Smooth muscle cell (in vitro differentiated cells): ENCODE data around the gene QSOX1. TPM values are rescaled to one million over a fixed set of nuclear protein-coding genes. Genes with fewer than 3 reads are reported as not detected.

Source experiments
- DNase-seq: peaks from one replicate; lab custom pipeline; 2025; ENCODE audit not compliant: unreplicated experiment; lab: John Stamatoyannopoulos, UW
- H2AFZ ChIP-seq: fragments of 200-600 bp; sonication (generic); 2 replicates; pipeline ENCODE4 v1.6.0; 2016; ENCODE audit warnings: antibody characterized with exemption, low read depth, mild to moderate bottlenecking
- H3F3A ChIP-seq: fragments of 200-600 bp; sonication (generic); 2 replicates; pipeline ENCODE4 v1.6.0; 2017; ENCODE audit warnings: antibody characterized with exemption, low read depth
- H3K27ac ChIP-seq: fragments of 200-600 bp; sonication (generic); 2 replicates; pipeline ENCODE4 v1.5.1; 2016; ENCODE audit warnings: low read depth, mild to moderate bottlenecking
- H3K27me3 ChIP-seq: fragments of 200-600 bp; sonication (generic); 2 replicates; pipeline ENCODE4 v1.6.1; 2016; ENCODE audit warnings: low read depth, mild to moderate bottlenecking
- H3K36me3 ChIP-seq: fragments of 200-600 bp; sonication (generic); 2 replicates; pipeline ENCODE4 v1.5.1; 2016; ENCODE audit warnings: low read depth
- H3K4me1 ChIP-seq: fragments of 200-600 bp; sonication (generic); 2 replicates; pipeline ENCODE4 v1.5.1; 2016; ENCODE audit warnings: low read depth
- H3K4me2 ChIP-seq: fragments of 200-600 bp; sonication (generic); 2 replicates; pipeline ENCODE4 v1.6.0; 2016; ENCODE audit warnings: mild to moderate bottlenecking
- H3K4me3 ChIP-seq: fragments of 200-600 bp; sonication (generic); 2 replicates; pipeline ENCODE4 v1.5.1; 2016; ENCODE audit warnings: mild to moderate bottlenecking
- H3K79me2 ChIP-seq: fragments of 200-600 bp; sonication (generic); 2 replicates; pipeline ENCODE4 v1.6.0; 2016; ENCODE audit warnings: low read depth, mild to moderate bottlenecking
- H3K9ac ChIP-seq: fragments of 200-600 bp; sonication (generic); 2 replicates; pipeline ENCODE4 v1.6.0; 2016; ENCODE audit warnings: low read depth
- H3K9me3 ChIP-seq: fragments of 200-600 bp; sonication (generic); replicated peaks from 2 replicates; pipeline ENCODE4 v1.5.1; 2016; ENCODE audit warnings: low read depth
- H4K20me1 ChIP-seq: fragments of 200-600 bp; sonication (generic); 2 replicates; pipeline ENCODE4 v1.6.0; 2016; ENCODE audit warnings: low read depth
- CTCF ChIP-seq: fragments of 200-600 bp; sonication (generic); IDR thresholded peaks from 2 replicates; pipeline ENCODE4 v1.5.1; 2017; ENCODE audit warnings: borderline replicate concordance, mild to moderate bottlenecking, antibody characterized with exemption; ENCODE audit not compliant: insufficient read depth, poor library complexity, severe bottlenecking
- WGBS: methylation state at CpG from one replicate; pipeline ENCODE4 v1.1.7; 2016; ENCODE audit warnings: low lambda C conversion rate; 5-methylcytosine and 5-hydroxymethylcytosine counted together
- polyA plus RNA-seq: library from polyadenylated mRNA; unstranded; fragments of >200 nt; fragmentation: Nextera tagmentation; extraction: Ambion mirVana; gene quantifications from 2 replicates; pipeline ENCODE4 v1.2.1, GENCODE V29; 2016
- total RNA-seq: library from RNA; depleted of rRNA; stranded (reverse); fragments of >200 nt; gene quantifications from 2 replicates; pipeline ENCODE4 v1.2.3, GENCODE V29; 2014

Gene QSOX1
- total and polyA plus RNA-seq, 2 experiments from 2014 or later, result 71.5 to 75.8 TPM

- H3F3A ChIP-seq, result no peaks in the 10 kb centered on the region
- H3K4me2 ChIP-seq, result no peak overlapping the region
- no peaks in the 10 kb centered on the region for H3K27me3 ChIP-seq
- H2AFZ ChIP-seq, result no peak overlapping the region
- no peak overlapping the region for H3K4me3 ChIP-seq
- no peaks in the 10 kb centered on the region for H3K9me3 ChIP-seq
- WGBS, result 93% methylated on average over 16 of the region's 16 CpGs
- H3K79me2 ChIP-seq, result peaks cover 11% of the 10 kb centered on the region
- no peak overlapping the region for H3K9ac ChIP-seq
- DNase-seq, result no peak
- H3K4me1 ChIP-seq, result peaks cover 7% of the 10 kb centered on the region
- TF ChIP-seq CTCF, result no peak
- no peaks in the 10 kb centered on the region for H3K36me3 ChIP-seq
- peaks cover 59% of the 10 kb centered on the region for H4K20me1 ChIP-seq
- H3K27ac ChIP-seq, result no peak overlapping the region
Measured at GRCh38 chr1:180158149-180159147, 3.8 kb downstream of the QSOX1 start.

- DNase-seq, result no peak
- Histone ChIP-seq H4K20me1 (peaks cover 68% of the 10 kb centered on the region), H3K4me2 (no peak overlapping the region), H3K9me3 (no peaks in the 10 kb centered on the region), H3K4me1 (no peaks in the 10 kb centered on the region), H3K27ac (no peak overlapping the region), H3K4me3 (no peak overlapping the region), H3K79me2 (peaks cover 17% of the 10 kb centered on the region), H3K9ac (no peak overlapping the region), H3F3A (no peaks in the 10 kb centered on the region), H2AFZ (no peak overlapping the region), H3K27me3 (no peaks in the 10 kb centered on the region), H3K36me3 (no peaks in the 10 kb centered on the region)
- no peak for TF ChIP-seq CTCF
- WGBS, result 89% methylated on average over 1 of the region's 1 CpG
Measured at GRCh38 chr1:180160357-180160756, 5.7 kb downstream of the QSOX1 start.

- no peak overlapping the region for H3K4me3 ChIP-seq
- peaks cover 5% of the 10 kb centered on the region for H3K4me1 ChIP-seq
- peaks cover 17% of the 10 kb centered on the region for H3K79me2 ChIP-seq
- no peaks in the 10 kb centered on the region for H3F3A ChIP-seq
- H3K9ac ChIP-seq, result no peak overlapping the region
- WGBS, result 89% methylated on average over 2 of the region's 2 CpGs
- H3K27ac ChIP-seq, result no peak overlapping the region
- no peak for DNase-seq
- TF ChIP-seq CTCF, result no peak
- H3K36me3 ChIP-seq, result no peaks in the 10 kb centered on the region
- no peaks in the 10 kb centered on the region for H3K9me3 ChIP-seq
- peaks cover 62% of the 10 kb centered on the region for H4K20me1 ChIP-seq
- no peaks in the 10 kb centered on the region for H3K27me3 ChIP-seq
- H3K4me2 ChIP-seq, result no peak overlapping the region
- no peak overlapping the region for H2AFZ ChIP-seq
Measured at GRCh38 chr1:180163041-180163440, 8.4 kb downstream of the QSOX1 start.
